HG03095 (cell line): ENCODE results near the gene SLC22A4.

Experiments used
- ATAC-seq: cut with Tn5 transposase; IDR thresholded peaks from one replicate; pipeline ENCODE4 v1.9.1; 2021; ENCODE audit warnings: moderate library complexity; ENCODE audit not compliant: unreplicated experiment

SLC22A4 gene

GRCh38 chr5:132371603-132371994 is 77.4 kb downstream of the SLC22A4 start:
- ATAC-seq: no peak

DNA sequence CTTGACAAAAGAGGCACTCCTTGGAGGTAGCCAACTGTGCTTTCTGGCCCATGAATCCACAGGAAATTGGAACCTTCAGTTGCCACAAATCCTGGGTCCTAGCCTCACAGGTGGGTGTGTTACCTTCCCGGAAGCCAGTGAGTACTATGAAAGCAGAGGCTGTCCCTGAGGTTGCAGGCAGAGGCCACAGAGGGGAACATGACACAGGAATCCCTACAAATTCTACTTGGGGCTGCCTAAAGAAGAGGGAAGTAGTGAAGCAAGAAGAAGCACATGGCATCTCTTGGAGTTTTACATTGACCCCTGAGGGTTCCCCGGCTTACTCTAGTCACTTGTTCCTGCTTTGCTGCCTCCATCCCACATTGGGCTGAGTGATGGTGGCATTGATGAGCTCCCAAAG is 77.9 kb downstream of the SLC22A4 start:
- ATAC-seq: no peak

DNA sequence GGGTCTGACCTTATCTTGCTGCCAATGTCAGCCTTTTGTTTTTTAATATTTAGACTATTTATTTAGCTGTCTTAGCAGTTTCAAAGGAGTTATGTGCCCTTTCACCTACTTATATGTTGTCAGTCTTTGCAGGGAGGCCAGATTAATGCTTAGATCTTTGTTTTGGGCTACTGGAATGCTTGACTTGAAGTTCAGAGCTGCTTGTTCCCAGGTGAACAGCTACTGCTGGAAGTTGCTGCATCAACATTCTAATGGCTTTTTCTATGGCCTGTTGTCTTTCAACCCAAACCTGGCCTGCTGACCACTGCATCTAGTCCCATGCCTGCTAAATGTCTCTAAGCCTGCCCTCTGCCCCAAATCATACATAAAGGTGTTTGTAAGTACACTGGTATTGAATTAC is 78.3 kb downstream of the SLC22A4 start:
- ATAC-seq: no peak

DNA sequence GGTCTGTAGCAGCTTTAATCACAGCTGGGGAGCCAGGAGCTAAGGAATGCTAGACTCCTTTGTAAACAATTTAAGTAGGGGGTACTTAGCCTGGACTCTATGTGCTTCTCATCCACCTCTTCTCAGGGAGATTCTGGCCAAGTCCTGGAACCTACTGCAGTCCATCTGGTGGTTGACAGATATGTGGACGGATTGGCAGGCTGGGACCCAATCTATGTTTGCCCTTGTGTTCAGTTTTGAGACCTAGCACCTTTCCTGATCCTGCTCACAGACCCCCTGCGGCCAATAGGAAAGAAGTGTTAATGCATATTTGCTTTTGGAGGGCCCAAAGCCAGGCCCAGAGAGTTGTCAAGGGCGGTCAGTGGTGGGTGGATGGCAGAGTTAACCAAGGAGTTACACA is 81.8 kb downstream of the SLC22A4 start:
- ATAC-seq: no peak

- no peak for ATAC-seq
Observed at GRCh38 chr5:132376694-132377641, 82.8 kb downstream of the SLC22A4 start.

GRCh38 chr5:132377738-132378137 is 83.5 kb downstream of the SLC22A4 start:
- no peak for ATAC-seq

GRCh38 chr5:132378580-132378979 is 84.4 kb downstream of the SLC22A4 start:
- ATAC-seq: no peak

- no peak for ATAC-seq
Observed at GRCh38 chr5:132380047-132380446, 85.9 kb downstream of the SLC22A4 start.

- ATAC-seq: no peak
Observed at GRCh38 chr5:132380741-132381140, 86.5 kb downstream of the SLC22A4 start.

- ATAC-seq: no peak
Observed at GRCh38 chr5:132381614-132382013, 87.4 kb downstream of the SLC22A4 start.

- ATAC-seq: no peak
Observed at GRCh38 chr5:132383261-132383660, 89.1 kb downstream of the SLC22A4 start.

GRCh38 chr5:132383984-132384383 is 89.8 kb downstream of the SLC22A4 start:
- ATAC-seq: no peak

- no peak for ATAC-seq
Observed at GRCh38 chr5:132384506-132385050, 90.4 kb downstream of the SLC22A4 start.

GRCh38 chr5:132385326-132386105 is 91.3 kb downstream of the SLC22A4 start:
- no peak for ATAC-seq

DNA sequence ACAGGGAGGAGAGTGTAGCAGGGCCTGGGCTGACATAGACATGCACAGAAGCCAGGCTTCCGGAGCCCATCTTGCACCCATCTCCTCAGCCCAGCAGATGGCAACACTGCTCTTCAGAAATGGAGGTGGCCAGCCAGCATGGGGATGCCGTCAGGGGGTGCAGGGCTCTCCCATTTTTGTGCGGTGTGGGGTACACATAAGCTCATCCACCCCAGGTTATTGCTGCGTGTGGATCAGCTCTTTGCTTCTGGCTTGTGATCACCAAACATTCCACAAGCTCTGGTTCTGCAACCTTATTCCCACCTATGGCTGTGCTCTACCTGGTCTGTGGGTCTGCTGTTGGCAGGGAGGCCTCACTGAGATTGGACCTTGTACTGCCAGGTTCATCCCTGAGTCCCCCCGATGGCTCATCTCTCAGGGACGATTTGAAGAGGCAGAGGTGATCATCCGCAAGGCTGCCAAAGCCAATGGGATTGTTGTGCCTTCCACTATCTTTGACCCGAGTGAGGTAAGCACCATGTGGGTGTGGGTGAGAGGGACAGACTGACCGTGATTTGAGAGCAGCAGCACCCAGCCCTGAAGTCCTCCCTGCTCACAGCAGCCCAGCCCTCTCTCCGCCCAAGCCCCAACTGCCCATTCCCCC is 92.6 kb downstream of the SLC22A4 start:
- peak; percentile 89 for ATAC-seq

- no peak for ATAC-seq
Observed at GRCh38 chr5:132387640-132388117, 93.5 kb downstream of the SLC22A4 start.

DNA sequence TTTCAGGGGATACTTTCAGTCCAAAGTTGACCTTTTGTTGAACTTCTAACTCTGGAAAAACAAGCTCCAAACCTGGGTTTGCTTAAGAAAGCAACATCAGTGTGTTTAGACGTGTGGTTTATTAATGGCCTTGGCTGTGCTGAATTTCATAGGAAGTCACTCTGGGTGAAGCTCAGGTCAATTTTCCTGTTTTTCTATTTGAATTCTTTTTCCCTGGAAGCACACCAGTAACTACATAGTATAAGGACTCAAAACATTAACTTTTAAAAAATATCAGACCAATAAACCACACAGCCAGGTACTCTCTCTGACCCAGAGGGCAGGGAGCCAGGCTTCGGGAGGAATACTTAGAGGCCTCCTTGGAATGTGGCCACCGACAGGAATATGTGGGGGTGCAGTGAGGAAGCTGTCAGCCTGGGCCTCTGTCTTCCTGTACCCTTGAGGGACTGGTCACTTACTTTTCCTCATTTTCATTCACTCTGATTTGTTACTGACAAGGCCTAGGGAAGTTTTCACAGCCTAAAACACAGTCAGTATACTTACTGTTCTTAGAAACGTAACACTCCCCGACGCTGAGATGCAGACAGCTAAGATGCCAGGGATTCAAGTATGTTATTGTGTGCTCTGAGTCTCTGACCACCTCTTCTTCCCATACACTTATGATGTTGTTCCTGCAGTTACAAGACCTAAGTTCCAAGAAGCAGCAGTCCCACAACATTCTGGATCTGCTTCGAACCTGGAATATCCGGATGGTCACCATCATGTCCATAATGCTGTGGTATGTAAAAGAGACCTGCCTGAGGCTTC is 94.3 kb downstream of the SLC22A4 start:
- ATAC-seq: no peak

GRCh38 chr5:132389051-132389331 is 94.8 kb downstream of the SLC22A4 start:
- ATAC-seq: no peak

- no peak for ATAC-seq
Observed at GRCh38 chr5:132389585-132390286, 95.5 kb downstream of the SLC22A4 start.

- no peak for ATAC-seq
Observed at GRCh38 chr5:132391247-132391646, 97.1 kb downstream of the SLC22A4 start.
